CD4-positive, alpha-beta T cell treated with Interleukin-2 at 100 ng/mL for 4 hours (primary cell): ENCODE results near the gene SLX1B.
"Not testable (repeated sequence)": the region's sequence is repeated elsewhere in the genome, so short reads cannot be mapped to it uniquely, and the experiment has no call there.

Experiments
- DNase-seq: peaks from one replicate; pipeline ENCODE4 v3.0.0-alpha.2; 2020; ENCODE audit warnings: low spot score

Gene SLX1B

GRCh38 chr16:29454269-29454668, at the start of gene SLX1B, which contains the start of gene BOLA2:
Gene SLX1B, plus strand, starts transcription at chr16:29454533.
Gene BOLA2, minus strand, starts transcription at chr16:29454351. Its CDS starts 98 bp downstream, at chr16:29454253.
- not testable (repeated sequence) for DNase-seq

GRCh38 chr16:29405249-29405648, 49.1 kb upstream of the SLX1B start:
- not testable (repeated sequence) for DNase-seq

GRCh38 chr16:29423587-29423986, 30.7 kb upstream of the SLX1B start:
- not testable (repeated sequence) for DNase-seq

GRCh38 chr16:29425390-29425789, 28.9 kb upstream of the SLX1B start:
- not testable (repeated sequence) for DNase-seq

GRCh38 chr16:29453754-29454153, 579 bp upstream of the SLX1B start:
- not testable (repeated sequence) for DNase-seq

- not testable (repeated sequence) for DNase-seq
Measured at GRCh38 chr16:29454828-29455227, 495 bp downstream of the SLX1B start.

- not testable (repeated sequence) for DNase-seq
Measured at GRCh38 chr16:29457660-29458059, 3.3 kb downstream of the SLX1B start.

- not testable (repeated sequence) for DNase-seq
Measured at GRCh38 chr16:29459706-29460646, 5.6 kb downstream of the SLX1B start, which contains the start of gene SULT1A4. Gene SULT1A4, plus strand, starts transcription at chr16:29459913. Its CDS starts 1,473 bp downstream, at chr16:29461386.

GRCh38 chr16:29460647-29461030, 6.3 kb downstream of the SLX1B start:
- not testable (repeated sequence) for DNase-seq

GRCh38 chr16:29465985-29466824, 11.9 kb downstream of the SLX1B start:
- DNase-seq, result not testable (repeated sequence)

GRCh38 chr16:29466904-29467303, 12.6 kb downstream of the SLX1B start:
- not testable (repeated sequence) for DNase-seq

GRCh38 chr16:29467654-29468366, 13.5 kb downstream of the SLX1B start:
- DNase-seq, result not testable (repeated sequence)

GRCh38 chr16:29469660-29470059, 15.3 kb downstream of the SLX1B start:
- DNase-seq, result peak; percentile 79

- DNase-seq, result not testable (repeated sequence)
Measured at GRCh38 chr16:29472065-29472464, 17.7 kb downstream of the SLX1B start.

GRCh38 chr16:29482276-29482675, 27.9 kb downstream of the SLX1B start:
- DNase-seq, result not testable (repeated sequence)

- DNase-seq, result not testable (repeated sequence)
Measured at GRCh38 chr16:29506308-29506707, 52.0 kb downstream of the SLX1B start, which contains the start of gene NPIPB12. Gene NPIPB12, minus strand, starts transcription at chr16:29506408.
